GM06990 (cell line): ENCODE measurements around the gene SPIN1.
A peak's percentile ranks its signal among the peaks of the same experiment; 100 is the strongest.
"Not testable (repeated sequence)": the region's sequence is repeated elsewhere in the genome, so short reads cannot be mapped to it uniquely, and the experiment has no call there.

Source experiments
- DNase-seq: peaks from one replicate; pipeline ENCODE4 v3.0.0-alpha.2; 2011; ENCODE audit not compliant: insufficient read length; ENCODE audit errors: extremely low read depth
- H3K27me3 ChIP-seq: replicated peaks from 2 replicates; pipeline ENCODE4 v1.6.0; 2011; ENCODE audit warnings: low read length; ENCODE audit not compliant: control insufficient read depth, insufficient read depth
- H3K36me3 ChIP-seq: 2 replicates; pipeline ENCODE4 v1.5.1; 2011; ENCODE audit warnings: low read length; ENCODE audit not compliant: control insufficient read depth, insufficient read depth
- H3K4me3 ChIP-seq: replicated peaks from 2 replicates; pipeline ENCODE4 v1.5.1; 2011; ENCODE audit warnings: low read depth, mild to moderate bottlenecking, control low read depth, low read length
- CTCF ChIP-seq: IDR thresholded peaks from 2 replicates; pipeline ENCODE4 v1.5.1; 2011; ENCODE audit warnings: low read length, control low read depth, mild to moderate bottlenecking, inconsistent platforms; ENCODE audit not compliant: insufficient read depth, poor library complexity, severe bottlenecking

SPIN1 gene

GRCh38 chr9:88383176-88383575 lies 5.1 kb upstream of the SPIN1 start:
- TF ChIP-seq CTCF: no peak
- Histone ChIP-seq H3K36me3 (no peaks in the 10 kb centered on the region), H3K27me3 (no peaks in the 10 kb centered on the region), H3K4me3 (no peak overlapping the region)
- DNase-seq: no peak

- not testable (repeated sequence) for H3K27me3 ChIP-seq, DNase-seq, H3K4me3 ChIP-seq
Measured at GRCh38 chr9:88386137-88386536, 2.1 kb upstream of the SPIN1 start.

GRCh38 chr9:88387036-88387551 lies 1.1 kb upstream of the SPIN1 start:
- peak; percentile 22 for DNase-seq
- Histone ChIP-seq H3K27me3 (no peaks in the 10 kb centered on the region), H3K36me3 (no peaks in the 10 kb centered on the region), H3K4me3 (no peak overlapping the region)
- TF ChIP-seq CTCF: no peak

More at GRCh38 chr9:88386137-88386536, 2.1 kb upstream of the SPIN1 start:
- H3K36me3 ChIP-seq: not testable (repeated sequence)

- no peak for TF ChIP-seq CTCF
- Histone ChIP-seq H3K27me3 (no peaks in the 10 kb centered on the region), H3K4me3 (peak overlapping the region; percentile 67), H3K36me3 (no peaks in the 10 kb centered on the region)
- no peak for DNase-seq
Measured at GRCh38 chr9:88387552-88388202, 567 bp upstream of the SPIN1 start.

GRCh38 chr9:88388886-88389605 lies 802 bp downstream of the SPIN1 start:
- H3K27me3 ChIP-seq: no peaks in the 10 kb centered on the region
- H3K4me3 ChIP-seq: peak overlapping the region; percentile 77
- peak; percentile 74 for DNase-seq
- no peaks in the 10 kb centered on the region for H3K36me3 ChIP-seq
- no peak for TF ChIP-seq CTCF

- no peaks in the 10 kb centered on the region for H3K27me3 ChIP-seq
- no peak for TF ChIP-seq CTCF
- DNase-seq: no peak
- no peak overlapping the region for H3K4me3 ChIP-seq
- H3K36me3 ChIP-seq: no peaks in the 10 kb centered on the region
Measured at GRCh38 chr9:88390371-88390990, 2.2 kb downstream of the SPIN1 start.
